ENCODE results near the gene CRACR2A. TPM values are rescaled to one million over a fixed set of nuclear protein-coding genes. Genes with fewer than 3 reads are reported as not detected.

The CRACR2A gene
- total RNA-seq, 6 experiments from 2014 or later = 0.43 to 1.5 (median 0.91) TPM

- 80% methylated on average over 1 of the region's 13 CpGs for WGBS (ENCODE audit: insufficient coverage, low coverage, low lambda C conversion rate, missing lambda C conversion rate)
- Histone ChIP-seq H3K4me3 (no peak overlapping the region), H3K27me3 (no peaks in the 10 kb centered on the region), H3K4me1 (no peaks in the 10 kb centered on the region), H3K36me3 (no peaks in the 10 kb centered on the region), H3K9me3 (no peaks in the 10 kb centered on the region), H3K27ac (no peak overlapping the region)
- TF ChIP-seq POLR2A (IDR thresholded peaks at IDR 0.05) (no peak), CTCF (IDR thresholded peaks at IDR 0.05) (no peak)
- ATAC-seq (no peak), DNase-seq (no peak)
- intact Hi-C loops (cut with DNase I) = no loop called here
Observed at GRCh38 chr12:3692616-3693365, 60.1 kb downstream of the CRACR2A start.

GRCh38 chr12:3686463-3686862, 66.4 kb downstream of the CRACR2A start:
- no peaks in the 10 kb centered on the region for H3K9me3 ChIP-seq
- no peak for TF ChIP-seq POLR2A (IDR thresholded peaks at IDR 0.05)
- no peak for TF ChIP-seq CTCF (IDR thresholded peaks at IDR 0.05)
- H3K36me3 ChIP-seq = no peaks in the 10 kb centered on the region
- no peak overlapping the region for H3K27ac ChIP-seq
- intact Hi-C loops (cut with DNase I) = no loop called here
- H3K4me3 ChIP-seq = no peak overlapping the region
- no peaks in the 10 kb centered on the region for H3K27me3 ChIP-seq
- 75% methylated on average over 1 of the region's 2 CpGs for WGBS (ENCODE audit: insufficient coverage, low coverage, low lambda C conversion rate, missing lambda C conversion rate)
- ATAC-seq (no peak), DNase-seq (no peak)
- H3K4me1 ChIP-seq = peaks cover 0 to under 1% (median 0%) of the 10 kb centered on the region in 4 donors

- no peaks in the 10 kb centered on the region for H3K27me3 ChIP-seq
- no peak overlapping the region for H3K4me3 ChIP-seq
- no peaks in the 10 kb centered on the region for H3K9me3 ChIP-seq
- H3K36me3 ChIP-seq = no peaks in the 10 kb centered on the region
- 88% methylated on average over 1 of the region's 1 CpG for WGBS (ENCODE audit: insufficient coverage, low coverage, low lambda C conversion rate, missing lambda C conversion rate)
- DNase-seq (no peak), ATAC-seq (no peak)
- TF ChIP-seq POLR2A (IDR thresholded peaks at IDR 0.05) (no peak), CTCF (IDR thresholded peaks at IDR 0.05) (no peak)
- H3K27ac ChIP-seq = no peak overlapping the region
- intact Hi-C loops (cut with DNase I) = no loop called here
- peaks cover 0 to 3% (median 0%) of the 10 kb centered on the region in 4 donors for H3K4me1 ChIP-seq
Observed at GRCh38 chr12:3685830-3686229, 67.1 kb downstream of the CRACR2A start.

GRCh38 chr12:3684449-3685051, 68.4 kb downstream of the CRACR2A start:
- no peak overlapping the region for H3K27ac ChIP-seq
- H3K27me3 ChIP-seq = no peaks in the 10 kb centered on the region
- WGBS (ENCODE audit: insufficient coverage, low coverage, low lambda C conversion rate, missing lambda C conversion rate) = 93% methylated on average over 8 of the region's 12 CpGs
- ATAC-seq (no peak), DNase-seq (no peak)
- no peak for TF ChIP-seq CTCF (IDR thresholded peaks at IDR 0.05)
- no peak for TF ChIP-seq POLR2A (IDR thresholded peaks at IDR 0.05)
- H3K9me3 ChIP-seq = no peaks in the 10 kb centered on the region
- H3K4me3 ChIP-seq = no peak overlapping the region
- peaks cover 0 to 3% (median 0%) of the 10 kb centered on the region in 4 donors for H3K4me1 ChIP-seq
- intact Hi-C loops (cut with DNase I) = no loop called here
- no peaks in the 10 kb centered on the region for H3K36me3 ChIP-seq

Measured in right lobe of liver (tissue), 6 donors.